Tibial nerve (tissue), 3 donors: ENCODE data around the gene ZBTB7C.
A peak's percentile ranks its signal among the peaks of the same experiment; 100 is the strongest.

ENCODE experiments used
- CTCF ChIP-seq, 5 experiments: fragments of 200-600 bp in 3 of 5; fragments of 450-650 bp in 2 of 5; sonication (generic) in 3 of 5; IDR thresholded peaks; one replicate each; pipeline ENCODE4 v1.5.1; 2016 to 2019; ENCODE audit warnings: antibody characterized with exemption in 5 of 5, mild to moderate bottlenecking in 3 of 5, moderate library complexity in 2 of 5
- POLR2A ChIP-seq, 2 donors: fragments of 450-650 bp; IDR thresholded peaks; one replicate each; pipeline ENCODE4 v1.6.1; 2017; ENCODE audit warnings: antibody characterized with exemption in 2 of 2, mild to moderate bottlenecking in 2 of 2, moderate library complexity in 2 of 2

- TF ChIP-seq CTCF (IDR thresholded peaks at IDR 0.05) (peak; percentile 80 to 88 (median 81)), POLR2A (IDR thresholded peaks at IDR 0.05) (no peak)
Observed at GRCh38 chr18:48445540-48445939, 36.4 kb upstream of the ZBTB7C start.
